PC-3 (cell line): ENCODE measurements around the gene KLHDC1. TPM values are rescaled to one million over a fixed set of nuclear protein-coding genes. Genes with fewer than 3 reads are reported as not detected.
"Not testable (repeated sequence)": the region's sequence is repeated elsewhere in the genome, so short reads cannot be mapped to it uniquely, and the experiment has no call there.

Source experiments
- ATAC-seq: fragments of 200-7000 bp; cut with Tn5 transposase; 2 replicates; pipeline ENCODE4 v1.9.1; 2020; ENCODE audit warnings: mild to moderate bottlenecking, moderate library complexity
- BruUV-seq: library from RNA; stranded (reverse); fragments of 400-500 nt; replicated peaks from 2 replicates; lab custom pipeline; 2021; lab: Mats Ljungman, UMichigan
- CTCF ChIA-PET: fragments of 300-600 bp; sonication (Branson Sonifier 250); formaldehyde crosslinking; loops from one replicate; lab custom pipeline; 2022; ENCODE audit warnings: antibody characterized with exemption; lab: Charles Lee
- POLR2A ChIA-PET: fragments of 300-600 bp; sonication (Branson Sonifier 250); formaldehyde crosslinking; loops from one replicate; lab custom pipeline; 2022; ENCODE audit warnings: antibody characterized with exemption; ENCODE audit not compliant: unreplicated experiment; lab: Charles Lee
- DNase-seq: peaks from one replicate; pipeline ENCODE4 v3.0.0-alpha.2; 2015
- H2AFZ ChIP-seq: fragments of 300-600 bp; sonication (generic); 2 replicates; pipeline ENCODE4 v1.6.0; 2016; ENCODE audit warnings: antibody characterized with exemption, low read length
- H3F3A ChIP-seq: fragments of 300-600 bp; sonication (generic); one replicate; pipeline ENCODE4 v1.6.0; 2017; ENCODE audit warnings: antibody characterized with exemption, low read length, control low read depth, mild to moderate bottlenecking; ENCODE audit not compliant: unreplicated experiment
- H3K27ac ChIP-seq: fragments of 300-600 bp; sonication (generic); 2 replicates; pipeline ENCODE4 v1.5.1; 2016; ENCODE audit warnings: mild to moderate bottlenecking, low read length
- H3K27me3 ChIP-seq: fragments of 300-600 bp; sonication (generic); 2 replicates; pipeline ENCODE4 v1.6.1; 2016; ENCODE audit warnings: low read length, mixed read lengths
- H3K36me3 ChIP-seq: fragments of 300-600 bp; sonication (generic); 2 replicates; pipeline ENCODE4 v1.6.1; 2016; ENCODE audit warnings: low read depth, mixed run types, low read length, mixed read lengths
- H3K4me1 ChIP-seq: fragments of 300-600 bp; sonication (generic); 2 replicates; pipeline ENCODE4 v1.5.1; 2016; ENCODE audit warnings: low read length; ENCODE audit not compliant: insufficient read depth
- H3K4me2 ChIP-seq: fragments of 300-600 bp; sonication (generic); 2 replicates; pipeline ENCODE4 v1.6.0; 2016; ENCODE audit warnings: low read length
- H3K4me3 ChIP-seq: fragments of 300-600 bp; sonication (generic); 2 replicates; pipeline ENCODE4 v1.5.1; 2016; ENCODE audit warnings: mild to moderate bottlenecking, low read length, mixed read lengths
- H3K79me2 ChIP-seq: fragments of 300-600 bp; sonication (generic); 2 replicates; pipeline ENCODE4 v1.6.1; 2017; ENCODE audit warnings: low read length, mixed read lengths
- H3K9ac ChIP-seq: fragments of 300-600 bp; sonication (generic); 2 replicates; pipeline ENCODE4 v1.6.0; 2016; ENCODE audit warnings: mild to moderate bottlenecking, low read length
- H3K9me2 ChIP-seq: fragments of 300-600 bp; sonication (generic); replicated peaks from 2 replicates; pipeline ENCODE4 v1.6.1; 2016; ENCODE audit warnings: mixed run types, low read length, mixed read lengths
- H3K9me3 ChIP-seq: fragments of 300-600 bp; sonication (generic); 2 replicates; pipeline ENCODE4 v1.6.1; 2016; ENCODE audit warnings: low read length, mixed read lengths
- H4K20me1 ChIP-seq: fragments of 300-600 bp; sonication (generic); 2 replicates; pipeline ENCODE4 v1.6.1; 2016; ENCODE audit warnings: low read length, mixed read lengths
- EZH2 ChIP-seq: fragments of 300-600 bp; sonication (generic); IDR thresholded peaks from one replicate; pipeline ENCODE4 v1.6.1; 2017; ENCODE audit warnings: antibody characterized with exemption, mild to moderate bottlenecking, low read length; ENCODE audit not compliant: unreplicated experiment
- EZH2phosphoT487 ChIP-seq: fragments of 300-600 bp; sonication (generic); IDR thresholded peaks from 2 replicates; pipeline ENCODE4 v1.6.1; 2018; ENCODE audit warnings: mild to moderate bottlenecking, antibody characterized with exemption, low read length, borderline replicate concordance
- intact Hi-C: fragments of 100-400 bp; cut with micrococcal nuclease; formaldehyde crosslinking; loops from 2 replicates; pipeline ENCODE4 v1.9.0; 2023
- total RNA-seq: library from RNA; depleted of rRNA; stranded (reverse); fragments of >200 nt; gene quantifications from 2 replicates; pipeline ENCODE4 v1.2.3, GENCODE V29; 2014
- TF ChIP-seq, protein P1 (sequence below): fragments of 300-600 bp; sonication (generic); conservative IDR thresholded peaks from 2 replicates; pipeline ENCODE4 v1.5.1; 2017; ENCODE audit warnings: antibody characterized with exemption, low read depth, mild to moderate bottlenecking, low read length

The KLHDC1 gene
- total RNA-seq, 1 experiment from 2014 or later: 0.07 TPM

DNA sequence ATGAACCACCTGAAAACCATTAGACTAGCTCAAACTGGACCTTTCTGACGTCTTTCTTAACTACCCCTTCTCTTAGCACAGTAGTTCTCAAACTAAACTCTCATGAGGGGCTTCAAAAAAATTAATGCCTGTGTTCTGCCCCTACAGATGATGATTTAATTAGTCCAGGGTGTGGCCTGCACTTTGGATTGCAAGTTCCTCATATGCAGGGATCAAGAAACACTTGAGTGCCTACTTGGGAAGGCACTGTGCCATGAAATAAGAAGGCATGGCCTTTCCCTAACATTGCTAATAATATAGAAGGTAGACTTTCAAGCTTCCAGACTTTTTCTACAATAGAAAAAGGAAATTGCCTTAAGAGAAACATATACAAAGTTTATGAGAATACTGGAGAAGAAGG is 52.3 kb downstream of the KLHDC1 start:
- ChIA-PET CTCF (no interaction called here), POLR2A (interaction anchor here (0.6 kb wide), 1 partner anchor 18 kb away, joined by 5 read pairs; no protein-coding TSS in a partner anchor)
- ATAC-seq (no peak), DNase-seq (no peak)
- Histone ChIP-seq H3K9ac (no peak overlapping the region), H3K79me2 (no peaks in the 10 kb centered on the region), H3F3A (no peaks in the 10 kb centered on the region), H3K27ac (no peak overlapping the region), H3K9me2 (no peaks in the 10 kb centered on the region), H2AFZ (no peak overlapping the region), H3K9me3 (no peaks in the 10 kb centered on the region), H3K36me3 (no peaks in the 10 kb centered on the region), H3K4me1 (no peaks in the 10 kb centered on the region), H3K27me3 (no peaks in the 10 kb centered on the region), H3K4me2 (no peak overlapping the region), H4K20me1 (no peaks in the 10 kb centered on the region), H3K4me3 (no peak overlapping the region)
- BruUV-seq: no TSS peak
- intact Hi-C loops: no loop called here
- TF ChIP-seq EZH2: no peak
- TF ChIP-seq, protein P1, sequence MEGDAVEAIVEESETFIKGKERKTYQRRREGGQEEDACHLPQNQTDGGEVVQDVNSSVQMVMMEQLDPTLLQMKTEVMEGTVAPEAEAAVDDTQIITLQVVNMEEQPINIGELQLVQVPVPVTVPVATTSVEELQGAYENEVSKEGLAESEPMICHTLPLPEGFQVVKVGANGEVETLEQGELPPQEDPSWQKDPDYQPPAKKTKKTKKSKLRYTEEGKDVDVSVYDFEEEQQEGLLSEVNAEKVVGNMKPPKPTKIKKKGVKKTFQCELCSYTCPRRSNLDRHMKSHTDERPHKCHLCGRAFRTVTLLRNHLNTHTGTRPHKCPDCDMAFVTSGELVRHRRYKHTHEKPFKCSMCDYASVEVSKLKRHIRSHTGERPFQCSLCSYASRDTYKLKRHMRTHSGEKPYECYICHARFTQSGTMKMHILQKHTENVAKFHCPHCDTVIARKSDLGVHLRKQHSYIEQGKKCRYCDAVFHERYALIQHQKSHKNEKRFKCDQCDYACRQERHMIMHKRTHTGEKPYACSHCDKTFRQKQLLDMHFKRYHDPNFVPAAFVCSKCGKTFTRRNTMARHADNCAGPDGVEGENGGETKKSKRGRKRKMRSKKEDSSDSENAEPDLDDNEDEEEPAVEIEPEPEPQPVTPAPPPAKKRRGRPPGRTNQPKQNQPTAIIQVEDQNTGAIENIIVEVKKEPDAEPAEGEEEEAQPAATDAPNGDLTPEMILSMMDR: no peak

DNA sequence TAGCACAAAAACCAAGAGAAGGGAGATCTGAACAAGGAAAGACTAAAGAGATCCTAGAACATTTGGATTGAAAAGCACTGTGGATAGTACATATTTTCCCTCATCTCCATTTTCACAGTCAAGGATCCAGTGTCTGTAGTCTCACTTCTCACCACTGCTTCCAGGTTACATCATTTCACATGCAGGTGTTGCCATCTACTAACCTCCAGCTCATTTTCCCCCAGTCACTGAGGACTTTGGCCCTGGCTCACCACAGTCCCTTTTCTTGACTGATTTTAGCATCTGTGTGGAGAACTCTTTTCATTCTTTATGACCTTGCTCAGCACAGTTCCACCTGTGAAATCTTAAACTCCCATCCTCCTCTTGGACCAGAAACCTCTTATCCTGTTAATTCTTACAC is 53.6 kb downstream of the KLHDC1 start:
- H2AFZ ChIP-seq, ATAC-seq, H3K4me3 ChIP-seq, H3K9me2 ChIP-seq, H3K79me2 ChIP-seq, H4K20me1 ChIP-seq, H3K4me2 ChIP-seq, BruUV-seq, H3K36me3 ChIP-seq, H3K27me3 ChIP-seq, H3F3A ChIP-seq, H3K4me1 ChIP-seq, intact Hi-C loops, DNase-seq, POLR2A ChIA-PET, CTCF ChIA-PET, H3K9ac ChIP-seq, H3K27ac ChIP-seq, H3K9me3 ChIP-seq: not testable (repeated sequence)

DNA sequence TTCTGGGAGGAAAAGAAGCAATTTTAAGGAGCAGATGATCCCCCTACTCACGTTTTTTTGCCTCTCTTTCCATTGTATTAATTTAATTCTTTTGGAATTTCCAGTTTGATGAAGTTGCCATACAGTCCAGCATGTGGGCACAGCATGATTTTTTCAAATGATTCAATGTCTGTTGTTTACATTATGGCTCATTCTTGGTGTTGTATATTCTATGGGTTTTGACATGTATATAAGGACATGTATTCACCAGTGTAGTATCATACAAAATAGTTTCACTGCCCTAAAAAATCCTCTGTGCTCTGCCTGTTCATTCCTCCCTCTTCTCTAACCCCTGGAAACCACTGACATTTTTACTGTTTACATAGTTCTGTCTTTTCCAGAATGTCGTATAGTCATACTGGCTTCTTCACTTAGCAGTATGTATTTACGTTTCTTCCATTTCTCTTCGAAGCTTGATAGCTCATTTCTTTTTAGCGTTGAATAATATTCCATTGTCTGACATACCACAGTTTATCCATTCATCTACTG is 61.7 kb downstream of the KLHDC1 start:
- POLR2A ChIA-PET: no interaction called here
- H3K27me3 ChIP-seq: no peaks in the 10 kb centered on the region
- TF ChIP-seq, protein P1: no peak
- no peak for TF ChIP-seq EZH2
- TF ChIP-seq EZH2phosphoT487: no peak
- CTCF ChIA-PET: no interaction called here
- H3K79me2 ChIP-seq: no peaks in the 10 kb centered on the region
- H3K27ac ChIP-seq: no peak overlapping the region
- no peak overlapping the region for H3K4me3 ChIP-seq
- no peak overlapping the region for H3K9ac ChIP-seq
- ATAC-seq: peak; percentile 100
- DNase-seq: peak; percentile 59
- H3K9me2 ChIP-seq: no peaks in the 10 kb centered on the region
- no TSS peak for BruUV-seq
- no peaks in the 10 kb centered on the region for H3F3A ChIP-seq
- H3K36me3 ChIP-seq: no peaks in the 10 kb centered on the region
- H4K20me1 ChIP-seq: no peaks in the 10 kb centered on the region
- no peak overlapping the region for H3K4me2 ChIP-seq
- intact Hi-C loops: loop anchor here (5.0 kb wide), 1 partner anchor 47 kb away; no protein-coding TSS in a partner anchor
- no peaks in the 10 kb centered on the region for H3K9me3 ChIP-seq
- peaks cover 8% of the 10 kb centered on the region; the same call in 1 of the 2 replicates for H3K4me1 ChIP-seq
- no peak overlapping the region for H2AFZ ChIP-seq
